K562 (cell line): ENCODE measurements around the gene GLDC. TPM values are rescaled to one million over a fixed set of nuclear protein-coding genes. Genes with fewer than 3 reads are reported as not detected.

ENCODE experiments used
- ATAC-seq: fragments of 200-7000 bp; cut with Tn5 transposase; 3 replicates; pipeline ENCODE4 v1.9.1; 2020; ENCODE audit warnings: moderate library complexity
- BruUV-seq: library from RNA; stranded (reverse); fragments of 400-500 nt; replicated peaks from 2 replicates; lab custom pipeline; 2021; lab: Mats Ljungman, UMichigan
- CTCF ChIA-PET: fragments of 300-600 bp; formaldehyde crosslinking; extraction: SDS; loops from one replicate; lab custom pipeline; 2021; ENCODE audit warnings: low intra/inter-chr PET ratio; lab: Yijun Ruan, JAX
- POLR2A ChIA-PET: fragments of 300-600, 350-650 bp; sonication (Branson Sonifier 250); formaldehyde crosslinking; extraction: SDS; loops from one replicate; lab custom pipeline; 2021; ENCODE audit warnings: antibody characterized with exemption, inconsistent platforms; lab: Yijun Ruan, JAX
- DNase-seq, 4 experiments: peaks; one replicate each; pipeline versions ENCODE4 v3.0.0 to v3.0.0-alpha.2; 2011 to 2018; ENCODE audit warnings: low spot score in 3 of 4, mixed read lengths in 3 of 4; ENCODE audit errors: extremely low read depth in 1 of 4
- FAIRE-seq: peaks from 2 replicates; lab custom pipeline; 2011; peaks lifted over from hg19 to GRCh38; lab: Jason Lieb, UNC
- H2AFZ ChIP-seq: 2 replicates; pipeline ENCODE4 v1.6.0; 2011; ENCODE audit warnings: low read depth, low read length, control low read depth, inconsistent platforms
- H3K27ac ChIP-seq: fragments of 200-600 bp; 3 replicates; pipeline ENCODE4 v1.8.0; 2011; ENCODE audit warnings: low read depth, mild to moderate bottlenecking, control low read depth, inconsistent platforms, low read length, moderate library complexity, mixed read lengths; ENCODE audit errors: extremely low read depth
- H3K27me3 ChIP-seq, 2 experiments: fragments of 300-600 bp in 1 of 2; 2 replicates in 1 of 2; 3 replicates in 1 of 2; pipeline versions ENCODE4 v1.6.0 to v1.8.0; 2011; ENCODE audit warnings: inconsistent platforms in 2 of 2, low read length in 2 of 2, mild to moderate bottlenecking in 1 of 2, mixed read lengths in 1 of 2, moderate library complexity in 1 of 2; ENCODE audit not compliant: control insufficient read depth in 2 of 2, insufficient read depth in 2 of 2
- H3K36me3 ChIP-seq: fragments of 300-600 bp; 3 replicates; pipeline ENCODE4 v1.8.0; 2011; ENCODE audit warnings: mild to moderate bottlenecking, low read length, inconsistent platforms; ENCODE audit not compliant: control insufficient read depth, insufficient read depth
- H3K4me1 ChIP-seq, 2 experiments: fragments of 200-600 bp in 1 of 2; replicated peaks in 1 of 2; 2 replicates in 1 of 2; 3 replicates in 1 of 2; pipeline versions ENCODE4 v1.5.1 to v1.8.0; 2011; ENCODE audit warnings: inconsistent platforms in 2 of 2, low read length in 2 of 2, mild to moderate bottlenecking in 1 of 2, mixed read lengths in 1 of 2, moderate library complexity in 1 of 2; ENCODE audit not compliant: control insufficient read depth in 2 of 2, insufficient read depth in 2 of 2
- H3K4me2 ChIP-seq: 2 replicates; pipeline ENCODE4 v1.6.1; 2011; ENCODE audit warnings: low read length, control low read depth, inconsistent platforms, mixed read lengths; ENCODE audit not compliant: insufficient read depth
- H3K4me3 ChIP-seq: fragments of 200-600 bp; sonication (generic), shearing (Covaris generic); 2 replicates; pipeline ENCODE4 v1.5.1; 2016; ENCODE audit warnings: control low read depth, inconsistent platforms
- H3K79me2 ChIP-seq: fragments of 200-600 bp; 3 replicates; pipeline ENCODE4 v1.8.0; 2011; ENCODE audit warnings: low read length, inconsistent platforms; ENCODE audit not compliant: control insufficient read depth, insufficient read depth
- H3K9ac ChIP-seq, 2 experiments: 2 replicates each; pipeline versions ENCODE4 v1.6.0 to v1.6.1; 2011; ENCODE audit warnings: low read depth in 2 of 2, low read length in 2 of 2, control low read depth in 1 of 2, inconsistent platforms in 1 of 2, mild to moderate bottlenecking in 1 of 2, mixed read lengths in 1 of 2; ENCODE audit not compliant: insufficient read depth in 1 of 2
- H3K9me1 ChIP-seq: one replicate; pipeline ENCODE4 v1.6.0; 2011; ENCODE audit warnings: inconsistent platforms, mild to moderate bottlenecking, low read length, moderate library complexity; ENCODE audit not compliant: control insufficient read depth, insufficient read depth
- H3K9me3 ChIP-seq: replicated peaks from 2 replicates; pipeline ENCODE4 v1.5.1; 2011; ENCODE audit warnings: low read depth, low read length, inconsistent platforms; ENCODE audit not compliant: control insufficient read depth, insufficient read depth
- H4K20me1 ChIP-seq: replicated peaks from 2 replicates; pipeline ENCODE4 v1.6.1; 2011; ENCODE audit warnings: low read length, inconsistent platforms, mixed read lengths; ENCODE audit not compliant: control insufficient read depth, insufficient read depth
- ETV5 ChIP-seq: sonication (generic); formaldehyde crosslinking; IDR thresholded peaks from 2 replicates; pipeline ENCODE4 v1.4.0; 2020; ENCODE audit warnings: low read depth, mild to moderate bottlenecking, missing genetic modification reagents
- FOXK1 ChIP-seq: sonication (generic); formaldehyde crosslinking; IDR thresholded peaks from 2 replicates; pipeline ENCODE4 v1.8.0; 2022; ENCODE audit warnings: missing genetic modification reagents, mild to moderate bottlenecking, borderline replicate concordance
- FOXM1 ChIP-seq, 2 experiments: fragments of 450-650 bp in 1 of 2; sonication (generic) in 1 of 2; formaldehyde crosslinking in 1 of 2; IDR thresholded peaks; 2 replicates each; pipeline versions ENCODE4 v1.6.1 to v1.9.0; 2017 to 2022; ENCODE audit warnings: low read depth in 2 of 2, mild to moderate bottlenecking in 2 of 2, missing genetic modification reagents in 1 of 2, moderate library complexity in 1 of 2
- MED1 ChIP-seq: sonication (generic); formaldehyde crosslinking; IDR thresholded peaks from 2 replicates; pipeline ENCODE4 v1.8.1; 2023; ENCODE audit warnings: missing genetic modification reagents, borderline replicate concordance
- PPARD ChIP-seq: fragments of 250-450 bp; sonication (Bioruptor Pico); IDR thresholded peaks from 2 replicates; pipeline ENCODE4 v1.8.0; 2022; ENCODE audit warnings: inconsistent platforms, mild to moderate bottlenecking, moderate library complexity
- STAT5B ChIP-seq: fragments of 250-450 bp; sonication (Bioruptor Pico); IDR thresholded peaks from 2 replicates; pipeline ENCODE4 v1.8.0; 2021; ENCODE audit warnings: mild to moderate bottlenecking, inconsistent platforms
- THRA ChIP-seq: fragments of 450-650 bp; IDR thresholded peaks from 2 replicates; pipeline ENCODE4 v1.6.1; 2017; ENCODE audit warnings: mild to moderate bottlenecking, moderate library complexity
- ZBTB7A ChIP-seq: IDR thresholded peaks from 2 replicates; pipeline ENCODE4 v1.6.1; 2011; ENCODE audit warnings: low read depth, mild to moderate bottlenecking, low read length, moderate library complexity, borderline replicate concordance; ENCODE audit not compliant: control insufficient read depth
- ZNF124 ChIP-seq: sonication (generic); formaldehyde crosslinking; IDR thresholded peaks from 2 replicates; pipeline ENCODE4 v1.8.1; 2022; ENCODE audit warnings: missing genetic modification reagents
- ZNF224 ChIP-seq: sonication (generic); formaldehyde crosslinking; IDR thresholded peaks from 2 replicates; pipeline ENCODE4 v1.8.0; 2022; ENCODE audit warnings: mild to moderate bottlenecking, missing genetic modification reagents
- ZNF408 ChIP-seq: fragments of 250-450 bp; sonication (Bioruptor Pico); IDR thresholded peaks from 2 replicates; pipeline ENCODE4 v1.4.0; 2020; ENCODE audit warnings: low read depth, mild to moderate bottlenecking, moderate library complexity
- WGBS: fragments of 100-300 bp; shearing (Covaris generic); methylation state at CpG from one replicate; pipeline ENCODE4 v1.1.6; 2016; ENCODE audit warnings: low coverage, mixed read lengths; ENCODE audit not compliant: insufficient coverage; ENCODE audit errors: missing lambda C conversion rate; 5-methylcytosine and 5-hydroxymethylcytosine counted together
- in situ Hi-C: fragments of 300-500 bp; cut with MboI; formaldehyde crosslinking; loops from 4 replicates; pipeline ENCODE4 v1.15.0; 2018; ENCODE audit warnings: inconsistent platforms, mixed read lengths
- intact Hi-C: fragments of 100-400 bp; cut with micrococcal nuclease; formaldehyde crosslinking; loops from 2 replicates; pipeline ENCODE4 v1.14.2; 2022
- polyA plus RNA-seq, 8 experiments: library from polyadenylated mRNA; depleted of rRNA in 4 of 8; stranded (reverse) in 5 of 8; unstranded in 3 of 8; fragments of >200 nt; fragmentation: Nextera tagmentation in 2 of 8; fragmentation: Illumina TruSeq in 1 of 8; extraction: Ambion mirVana in 2 of 8; extraction: Trizol in 1 of 8; gene quantifications; 2 replicates each; pipeline versions ENCODE4 v1.2.1 to v1.2.3, GENCODE V29; 2011 to 2014; ENCODE audit warnings: inconsistent platforms in 1 of 8, missing spikeins in 1 of 8
- total RNA-seq, 7 experiments: library from RNA; depleted of rRNA in 6 of 7; stranded (reverse); fragments of >200 nt in 6 of 7; fragmentation: Illumina TruSeq in 2 of 7; extraction: Trizol in 2 of 7; gene quantifications; 2 replicates each; pipeline versions ENCODE4 v1.2.1 to v1.2.3, GENCODE V29; 2011 to 2021; ENCODE audit warnings: low replicate concordance in 1 of 7
- TF ChIP-seq, protein P1 (sequence below): fragments of 450-650 bp; conservative IDR thresholded peaks from 2 replicates; pipeline ENCODE4 v1.6.1; 2016; ENCODE audit warnings: missing genetic modification characterization, low read depth, mild to moderate bottlenecking, control low read depth, missing compliant biosample characterization

GLDC gene
- total and polyA plus RNA-seq, 9 of the 15 experiments (the other 6 are each of a cell fraction or from before 2014, with no cell fraction given) = 0.03 to 0.27 (median 0.08) TPM; not detected in 6

DNA sequence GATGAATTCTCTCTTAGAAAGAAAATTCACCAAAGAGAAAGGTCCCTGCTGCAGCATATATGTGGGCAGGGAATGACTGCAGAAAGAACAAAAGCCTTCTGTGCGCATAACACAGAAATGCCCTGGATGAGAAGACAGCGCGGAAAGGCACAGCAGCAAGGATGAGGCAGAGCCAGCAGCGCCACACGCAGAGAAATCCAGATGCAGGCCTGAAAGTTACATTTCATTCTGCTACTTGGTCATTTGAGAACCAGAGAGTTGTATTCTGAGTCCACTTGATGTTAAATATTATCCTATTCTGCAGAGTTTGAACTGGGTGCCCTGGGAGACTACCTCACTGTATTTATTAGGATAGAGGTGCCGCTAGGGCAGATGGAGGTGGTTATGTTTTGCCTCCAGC lies 68.5 kb downstream of the GLDC start:
- no peak for DNase-seq
- in situ Hi-C loops = no loop called here

More for the DNA sequence above, 68.5 kb downstream of the GLDC start:
- H3K27ac ChIP-seq = no peak overlapping the region
- H3K4me3 ChIP-seq = no peak overlapping the region
- H2AFZ ChIP-seq = no peak overlapping the region
- no peaks in the 10 kb centered on the region for H4K20me1 ChIP-seq
- no TSS peak for BruUV-seq
- intact Hi-C loops = no loop called here
- 21% methylated on average over 6 of the region's 6 CpGs for WGBS
- no peaks in the 10 kb centered on the region for H3K79me2 ChIP-seq
- no peak for FAIRE-seq
- CTCF ChIA-PET = no interaction called here
- POLR2A ChIA-PET = interaction anchor here (0.6 kb wide), 1 partner anchor 1680 kb away, joined by 3 read pairs; no protein-coding TSS in a partner anchor
- peaks cover 11 to 24% of the 10 kb centered on the region in 2 experiments; a peak in 4 of 5 replicates for H3K27me3 ChIP-seq
- H3K9me3 ChIP-seq = no peaks in the 10 kb centered on the region
- no peak overlapping the region for H3K9ac ChIP-seq
- H3K9me1 ChIP-seq = no peaks in the 10 kb centered on the region
- no peak for ATAC-seq
- no peaks in the 10 kb centered on the region for H3K4me1 ChIP-seq
- no peaks in the 10 kb centered on the region for H3K36me3 ChIP-seq
- TF ChIP-seq ZBTB7A = no peak
- no peak for TF ChIP-seq ZNF408 (CRISPR knock-in tag)
- TF ChIP-seq FOXK1 (CRISPR knock-in tag) = no peak
- TF ChIP-seq ETV5 (CRISPR knock-in tag) = no peak
- TF ChIP-seq THRA = no peak
- TF ChIP-seq, protein P1, sequence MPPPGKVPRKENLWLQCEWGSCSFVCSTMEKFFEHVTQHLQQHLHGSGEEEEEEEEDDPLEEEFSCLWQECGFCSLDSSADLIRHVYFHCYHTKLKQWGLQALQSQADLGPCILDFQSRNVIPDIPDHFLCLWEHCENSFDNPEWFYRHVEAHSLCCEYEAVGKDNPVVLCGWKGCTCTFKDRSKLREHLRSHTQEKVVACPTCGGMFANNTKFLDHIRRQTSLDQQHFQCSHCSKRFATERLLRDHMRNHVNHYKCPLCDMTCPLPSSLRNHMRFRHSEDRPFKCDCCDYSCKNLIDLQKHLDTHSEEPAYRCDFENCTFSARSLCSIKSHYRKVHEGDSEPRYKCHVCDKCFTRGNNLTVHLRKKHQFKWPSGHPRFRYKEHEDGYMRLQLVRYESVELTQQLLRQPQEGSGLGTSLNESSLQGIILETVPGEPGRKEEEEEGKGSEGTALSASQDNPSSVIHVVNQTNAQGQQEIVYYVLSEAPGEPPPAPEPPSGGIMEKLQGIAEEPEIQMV = no peak
- no peak for TF ChIP-seq ZNF124 (CRISPR knock-in tag)
- no peak for TF ChIP-seq STAT5B (CRISPR knock-in tag)
- TF ChIP-seq MED1 (CRISPR knock-in tag) = no peak
- TF ChIP-seq FOXM1 (IDR thresholded peaks at IDR 0.05; ENCODE audit: low read depth) = no peak
- no peak for TF ChIP-seq FOXM1 (CRISPR knock-in tag; IDR thresholded peaks at IDR 0.05; ENCODE audit: low read depth)
- no peak for TF ChIP-seq ZNF224 (CRISPR knock-in tag)
- no peak for TF ChIP-seq PPARD (CRISPR knock-in tag)
- no peak overlapping the region for H3K4me2 ChIP-seq
